Cardiac fibroblast (primary cell): ENCODE measurements around the gene RSRC1.

ENCODE experiments used
- DNase-seq, 2 donors: peaks; one replicate each; pipeline versions ENCODE4 v3.0.0 to v3.0.0-alpha.2; 2010; ENCODE audit warnings: low read depth in 2 of 2
- H3K4me3 ChIP-seq, 2 donors: replicated peaks in 1 of 2; 1 replicate in 1 of 2; 2 replicates in 1 of 2; pipeline ENCODE4 v1.5.1; 2011; ENCODE audit warnings: low read depth in 2 of 2, low read length in 2 of 2, mild to moderate bottlenecking in 2 of 2, moderate library complexity in 1 of 2
- TF ChIP-seq, protein P1 (sequence below): IDR thresholded peaks from one replicate; pipeline ENCODE4 v1.5.1; 2011; ENCODE audit warnings: low read depth, mild to moderate bottlenecking, low read length, inconsistent platforms

Gene RSRC1

DNA sequence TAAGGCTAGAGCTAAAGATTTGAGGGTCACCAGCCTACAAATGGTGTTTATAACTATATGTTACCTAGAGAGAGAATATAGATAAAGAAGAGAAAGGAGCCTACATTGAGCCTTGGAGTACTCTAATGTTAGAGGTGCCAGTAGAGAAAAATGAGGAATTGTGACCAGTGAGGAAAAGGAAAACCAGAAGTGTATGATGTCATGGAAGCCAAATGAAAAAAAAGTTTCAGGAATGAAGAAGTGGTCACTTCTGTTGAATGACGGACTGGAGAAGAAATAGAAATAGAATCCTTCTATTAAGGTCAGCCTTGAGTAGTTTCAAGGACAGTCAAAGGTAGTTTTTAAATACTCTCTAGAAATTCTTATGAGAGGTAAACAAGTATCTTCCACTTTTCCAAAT, 409.9 kb downstream of the RSRC1 start:
- TF ChIP-seq, protein P1, sequence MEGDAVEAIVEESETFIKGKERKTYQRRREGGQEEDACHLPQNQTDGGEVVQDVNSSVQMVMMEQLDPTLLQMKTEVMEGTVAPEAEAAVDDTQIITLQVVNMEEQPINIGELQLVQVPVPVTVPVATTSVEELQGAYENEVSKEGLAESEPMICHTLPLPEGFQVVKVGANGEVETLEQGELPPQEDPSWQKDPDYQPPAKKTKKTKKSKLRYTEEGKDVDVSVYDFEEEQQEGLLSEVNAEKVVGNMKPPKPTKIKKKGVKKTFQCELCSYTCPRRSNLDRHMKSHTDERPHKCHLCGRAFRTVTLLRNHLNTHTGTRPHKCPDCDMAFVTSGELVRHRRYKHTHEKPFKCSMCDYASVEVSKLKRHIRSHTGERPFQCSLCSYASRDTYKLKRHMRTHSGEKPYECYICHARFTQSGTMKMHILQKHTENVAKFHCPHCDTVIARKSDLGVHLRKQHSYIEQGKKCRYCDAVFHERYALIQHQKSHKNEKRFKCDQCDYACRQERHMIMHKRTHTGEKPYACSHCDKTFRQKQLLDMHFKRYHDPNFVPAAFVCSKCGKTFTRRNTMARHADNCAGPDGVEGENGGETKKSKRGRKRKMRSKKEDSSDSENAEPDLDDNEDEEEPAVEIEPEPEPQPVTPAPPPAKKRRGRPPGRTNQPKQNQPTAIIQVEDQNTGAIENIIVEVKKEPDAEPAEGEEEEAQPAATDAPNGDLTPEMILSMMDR, result no peak
- no peak for DNase-seq
- H3K4me3 ChIP-seq, result no peak overlapping the region

DNA sequence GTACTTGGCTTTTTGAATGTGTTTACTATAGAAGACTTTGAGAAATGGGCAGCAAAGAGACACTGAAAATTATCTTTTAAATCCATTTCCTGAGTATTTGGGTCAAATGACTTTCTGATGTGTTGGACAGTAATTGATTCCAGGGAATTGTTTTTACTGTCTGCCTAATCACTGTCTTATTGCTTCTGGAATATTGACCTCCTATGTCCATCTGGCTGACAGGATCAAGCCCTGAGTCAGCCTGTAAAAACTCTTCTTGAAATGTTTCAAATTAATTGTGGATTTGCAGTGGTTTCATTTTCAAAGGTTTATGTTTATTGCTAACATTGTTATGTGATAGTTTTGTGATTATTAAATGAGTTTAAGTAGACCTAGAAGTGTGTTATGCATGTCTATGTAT, 410.5 kb downstream of the RSRC1 start:
- no peak overlapping the region for H3K4me3 ChIP-seq
- TF ChIP-seq, protein P1, result no peak
- DNase-seq, result no peak

DNA sequence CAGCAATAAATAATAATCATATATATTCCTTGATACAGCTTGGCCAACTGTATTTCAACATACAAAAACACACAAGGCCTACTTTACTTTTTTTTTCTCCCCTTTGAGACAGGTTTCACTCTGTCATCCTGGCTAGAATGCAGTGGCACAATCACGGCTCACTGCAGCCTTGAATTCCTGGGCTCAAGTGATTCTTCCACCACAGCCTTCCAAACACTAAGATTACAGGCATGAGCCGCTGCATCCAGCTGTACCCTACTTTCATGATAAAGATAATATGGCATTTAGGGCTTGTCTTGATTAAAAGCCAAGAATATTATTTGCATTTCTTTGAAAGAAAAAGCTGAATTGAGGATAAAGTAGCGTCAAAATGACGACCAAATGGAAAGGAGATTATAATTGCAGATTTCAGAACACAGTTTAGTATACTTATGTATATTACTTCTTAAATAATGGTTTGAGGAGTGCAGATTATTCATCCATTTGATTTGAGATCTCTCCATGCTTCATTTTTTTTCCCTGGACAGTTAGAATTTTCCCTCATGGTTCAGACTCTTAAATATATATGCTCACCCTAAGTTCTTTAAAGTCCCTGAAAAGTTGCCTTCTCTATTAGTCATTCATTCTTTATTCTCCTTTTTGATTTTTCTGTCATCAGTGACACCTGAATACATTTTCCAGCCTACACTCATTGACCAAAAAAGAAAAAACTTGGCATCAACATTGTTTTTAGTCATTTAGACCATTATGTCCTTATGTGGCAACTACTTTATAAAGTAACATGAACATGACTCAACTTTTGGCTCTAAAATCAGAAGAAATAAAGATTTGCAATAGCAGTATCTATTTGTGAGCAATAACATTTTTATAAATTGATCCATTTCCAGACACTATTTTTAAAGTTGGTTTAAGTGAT, 412.6 kb downstream of the RSRC1 start:
- DNase-seq, result peak; percentile 55 to 83
- no peak overlapping the region for H3K4me3 ChIP-seq
- TF ChIP-seq, protein P1, result no peak

DNA sequence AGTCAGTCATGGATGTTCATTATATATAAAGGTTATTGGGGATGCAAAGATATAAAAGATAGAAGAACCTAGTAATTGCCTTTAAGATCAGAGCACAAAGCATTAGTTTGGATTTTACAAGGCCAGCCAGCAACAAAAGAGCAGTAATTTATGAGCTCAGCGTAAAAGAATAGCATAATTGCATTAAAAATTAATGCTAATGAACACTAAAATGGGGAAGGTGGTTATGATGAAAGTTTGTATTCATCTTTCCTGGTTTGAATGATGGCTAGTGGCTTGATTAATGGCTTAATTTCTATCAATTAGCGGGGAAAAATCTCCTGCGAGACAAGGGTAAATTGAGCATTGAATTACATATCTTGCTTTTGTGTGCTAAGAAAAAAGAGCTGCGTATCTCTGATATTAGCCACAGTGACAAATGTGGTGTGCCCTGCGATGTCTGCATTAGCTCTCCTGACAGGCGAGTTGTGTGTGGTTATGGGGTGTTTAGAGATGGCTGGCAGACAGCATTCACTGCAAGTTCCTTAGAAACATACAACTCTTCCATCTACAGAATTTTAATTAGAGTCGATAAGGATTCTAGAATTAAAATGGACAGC, 418.3 kb downstream of the RSRC1 start:
- TF ChIP-seq, protein P1, result no peak
- no peak overlapping the region for H3K4me3 ChIP-seq
- DNase-seq, result no peak

DNA sequence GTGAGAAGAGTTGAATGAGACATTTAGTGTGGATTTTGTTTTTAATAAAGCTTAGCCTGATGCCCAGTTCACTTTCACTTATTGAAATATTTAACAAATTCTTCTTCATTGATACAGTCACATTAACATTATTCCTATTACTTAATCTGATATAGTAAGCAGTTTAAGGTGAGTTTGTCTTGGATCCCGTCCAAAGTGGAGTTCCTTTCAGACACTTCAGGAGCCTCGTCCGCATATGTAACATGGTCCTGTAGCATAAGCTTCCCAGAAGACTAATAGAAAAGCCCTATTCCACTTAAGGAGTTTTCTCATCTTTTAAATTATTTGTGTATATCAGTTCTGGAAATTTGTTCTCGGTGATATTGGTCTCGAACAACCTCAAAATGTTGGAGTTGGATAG, 421.4 kb downstream of the RSRC1 start:
- no peak overlapping the region for H3K4me3 ChIP-seq
- DNase-seq, result peak in 1 of 2 donors; percentile 9
- TF ChIP-seq, protein P1, result no peak

DNA sequence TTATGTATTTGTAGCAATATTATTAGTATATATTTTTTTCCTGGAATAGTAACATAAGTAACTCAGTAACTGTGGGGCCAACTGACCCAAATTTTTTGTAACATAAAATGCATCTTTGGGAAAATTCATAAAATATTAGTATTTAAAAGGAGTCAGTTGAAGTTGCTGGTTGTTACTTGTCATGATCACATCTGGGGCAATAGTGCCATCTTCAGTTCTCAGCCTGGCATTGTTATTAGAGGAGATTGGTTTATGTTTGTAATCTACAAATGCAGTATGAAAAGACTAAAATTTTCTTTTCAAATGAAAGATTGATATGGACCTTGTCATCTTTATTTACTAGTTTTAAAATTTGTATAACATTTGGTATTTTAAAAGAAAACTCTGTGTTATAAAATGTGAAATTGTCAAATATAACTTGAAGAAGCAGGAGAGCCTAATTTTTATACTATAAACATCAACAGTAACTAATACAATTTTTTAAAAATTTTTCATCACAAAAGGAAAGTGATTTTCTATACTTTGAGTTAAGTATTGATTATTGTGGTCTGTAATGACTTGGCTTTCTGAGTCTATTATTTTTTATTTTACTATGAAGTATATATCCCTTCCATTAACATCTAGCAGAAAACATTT, 422.3 kb downstream of the RSRC1 start:
- TF ChIP-seq, protein P1, result peak; percentile 66
- peak; percentile 78 to 80 for DNase-seq
- no peak overlapping the region for H3K4me3 ChIP-seq
